GM06990 (cell line): ENCODE results near the gene ANTXR1.

ENCODE experiments used
- DNase-seq: peaks from one replicate; pipeline ENCODE4 v3.0.0-alpha.2; 2011; ENCODE audit not compliant: insufficient read length; ENCODE audit errors: extremely low read depth
- H3K27me3 ChIP-seq: replicated peaks from 2 replicates; pipeline ENCODE4 v1.6.0; 2011; ENCODE audit warnings: low read length; ENCODE audit not compliant: control insufficient read depth, insufficient read depth
- H3K36me3 ChIP-seq: 2 replicates; pipeline ENCODE4 v1.5.1; 2011; ENCODE audit warnings: low read length; ENCODE audit not compliant: control insufficient read depth, insufficient read depth
- H3K4me3 ChIP-seq: replicated peaks from 2 replicates; pipeline ENCODE4 v1.5.1; 2011; ENCODE audit warnings: low read depth, mild to moderate bottlenecking, control low read depth, low read length
- CTCF ChIP-seq: IDR thresholded peaks from 2 replicates; pipeline ENCODE4 v1.5.1; 2011; ENCODE audit warnings: low read length, control low read depth, mild to moderate bottlenecking, inconsistent platforms; ENCODE audit not compliant: insufficient read depth, poor library complexity, severe bottlenecking

ANTXR1 gene

GRCh38 chr2:68971591-68972231, 41.3 kb upstream of the ANTXR1 start:
- Histone ChIP-seq H3K36me3 (no peaks in the 10 kb centered on the region), H3K4me3 (no peak overlapping the region), H3K27me3 (no peaks in the 10 kb centered on the region; the same call in 1 of the 2 replicates)
- TF ChIP-seq CTCF, result no peak
- no peak for DNase-seq

GRCh38 chr2:68974251-68974650, 38.7 kb upstream of the ANTXR1 start, which contains the start of gene GKN1:
Gene GKN1, plus strand, starts transcription at chr2:68974636. Its CDS starts 42 bp downstream, at chr2:68974678.
- TF ChIP-seq CTCF, result no peak
- no peaks in the 10 kb centered on the region for H3K36me3 ChIP-seq
- no peaks in the 10 kb centered on the region; the same call in 1 of the 2 replicates for H3K27me3 ChIP-seq
- H3K4me3 ChIP-seq, result no peak within 1 kb of the TSS
- no peak for DNase-seq

GRCh38 chr2:68974946-68975665, 37.9 kb upstream of the ANTXR1 start:
- no peak for TF ChIP-seq CTCF
- DNase-seq, result no peak
- Histone ChIP-seq H3K36me3 (no peaks in the 10 kb centered on the region), H3K4me3 (no peak overlapping the region), H3K27me3 (no peaks in the 10 kb centered on the region; the same call in 1 of the 2 replicates)

- DNase-seq, result no peak
- no peak overlapping the region for H3K4me3 ChIP-seq
- no peaks in the 10 kb centered on the region for H3K36me3 ChIP-seq
- H3K27me3 ChIP-seq, result no peaks in the 10 kb centered on the region; the same call in 1 of the 2 replicates
- TF ChIP-seq CTCF, result no peak
Measured at GRCh38 chr2:68975844-68976243, 37.1 kb upstream of the ANTXR1 start.

- TF ChIP-seq CTCF, result no peak
- H3K36me3 ChIP-seq, result no peaks in the 10 kb centered on the region
- no peak overlapping the region for H3K4me3 ChIP-seq
- H3K27me3 ChIP-seq, result no peaks in the 10 kb centered on the region; the same call in 1 of the 2 replicates
- no peak for DNase-seq
Measured at GRCh38 chr2:68977453-68977852, 35.5 kb upstream of the ANTXR1 start.
